Right lobe of liver (tissue), 6 donors: ENCODE measurements around the gene PPP1R3F. TPM values are rescaled to one million over a fixed set of nuclear protein-coding genes. Genes with fewer than 3 reads are reported as not detected.

ENCODE experiments used
- ATAC-seq, 4 donors: fragments of 200-7000 bp; cut with Tn5 transposase; one replicate each; pipeline ENCODE4 v1.9.1; 2020; ENCODE audit warnings: mild to moderate bottlenecking in 4 of 4, moderate library complexity in 4 of 4
- DNase-seq, 3 donors: peaks; one replicate each; pipeline ENCODE4 v3.0.0-alpha.2; 2020
- H3K27ac ChIP-seq, 3 donors: fragments of 200-600 bp; one replicate each; pipeline ENCODE4 v1.8.0; 2022
- H3K27me3 ChIP-seq, 2 donors: fragments of 200-600 bp; one replicate each; pipeline ENCODE4 v1.8.0; 2022
- H3K36me3 ChIP-seq, 4 donors: fragments of 200-600 bp; sonication (generic) in 1 of 4; one replicate each; pipeline versions ENCODE4 v1.5.1 to v1.8.0; 2017 to 2022; ENCODE audit warnings: control low read depth in 1 of 4
- H3K4me1 ChIP-seq, 4 donors: fragments of 200-600 bp; sonication (generic) in 1 of 4; one replicate each; pipeline versions ENCODE4 v1.5.1 to v1.8.0; 2017 to 2022; ENCODE audit warnings: control low read depth in 1 of 4
- H3K4me3 ChIP-seq, 3 donors: fragments of 200-600 bp; one replicate each; pipeline ENCODE4 v1.8.0; 2022
- H3K9me3 ChIP-seq, 4 donors: fragments of 200-600 bp; sonication (generic) in 1 of 4; one replicate each; pipeline versions ENCODE4 v1.5.1 to v1.8.0; 2017 to 2022; ENCODE audit warnings: control low read depth in 1 of 4
- POLR2A ChIP-seq: fragments of 450-650 bp; IDR thresholded peaks from one replicate; pipeline ENCODE4 v1.6.1; 2017; ENCODE audit warnings: antibody characterized with exemption, mild to moderate bottlenecking
- WGBS: methylation state at CpG from one replicate; pipeline ENCODE4 v1.1.6; 2018; ENCODE audit warnings: low coverage, low lambda C conversion rate; ENCODE audit not compliant: insufficient coverage; ENCODE audit errors: missing lambda C conversion rate; 5-methylcytosine and 5-hydroxymethylcytosine counted together
- intact Hi-C, 2 donors: fragments of 100-400 bp; cut with DNase I; formaldehyde crosslinking; loops; one replicate each; pipeline versions ENCODE4 v1.11.2 to v1.14.1; 2022
- total RNA-seq, 6 experiments: library from RNA; depleted of rRNA in 2 of 6; stranded (reverse); fragments of >200 nt in 2 of 6; fragmentation: NEBNext Ultra II Directional in 3 of 6; extraction: Animal tissue kit (Norgen Biotek cat#: 25700) in 3 of 6; gene quantifications; one replicate each; pipeline versions ENCODE4 v1.1.0 to v1.2.4, GENCODE V29; 2016 to 2023
- TF ChIP-seq, protein P1 (sequence below), 4 donors: fragments of 200-600 bp in 3 of 4; fragments of 450-650 bp in 1 of 4; IDR thresholded peaks; one replicate each; pipeline versions ENCODE4 v1.5.1 to v1.8.0; 2016 to 2022; ENCODE audit warnings: antibody characterized with exemption in 4 of 4, mild to moderate bottlenecking in 2 of 4
- donor health status: DM: no; HTN: yes; CAD: no.
- donor health status: DM: no; HTN: no; CAD: no.
- donor health status: DM: no; HTN: no; CAD: no.
- donor health status: DM: no; HTN: yes; CAD: no.
- donor health status: DM: no; HTN: yes; CAD: no.

Gene PPP1R3F
- total RNA-seq, 6 experiments from 2014 or later = 1.6 to 4.0 (median 2.2) TPM

DNA sequence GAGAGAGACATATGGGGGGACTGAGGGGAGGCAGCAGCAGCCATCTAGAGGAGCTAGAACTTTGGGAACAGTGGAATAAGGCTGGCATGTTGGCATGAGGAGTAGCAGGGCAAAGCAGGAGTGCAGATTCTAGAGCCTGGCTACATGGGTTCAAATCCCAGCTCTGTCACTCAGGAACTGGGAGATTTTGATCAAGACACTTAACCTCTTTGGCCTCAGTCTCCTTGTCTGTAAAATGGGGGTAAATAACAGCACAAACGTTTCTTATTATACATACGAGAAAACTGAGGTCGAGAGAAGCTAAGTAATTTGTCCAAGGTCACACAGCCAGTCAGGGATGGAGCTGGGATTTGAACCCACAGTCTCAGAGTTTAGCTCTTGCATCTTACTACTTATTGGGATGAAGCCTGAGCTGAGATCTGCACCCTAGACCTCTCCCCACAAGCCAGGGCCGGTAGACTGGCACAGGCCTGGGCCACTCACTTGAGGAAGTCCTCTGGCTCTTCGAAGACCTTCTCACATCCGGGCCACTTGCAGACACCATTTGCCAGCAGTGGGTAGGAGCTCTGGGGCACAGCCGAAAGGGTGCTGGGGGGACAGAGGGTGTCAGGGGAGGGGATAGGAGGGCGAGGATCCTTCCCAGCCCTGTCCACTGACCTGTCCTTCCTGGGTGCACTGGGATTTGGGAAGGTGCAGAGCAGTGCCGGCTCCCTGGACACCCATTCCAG lies 13.2 kb upstream of the PPP1R3F start:
- no peak overlapping the region for H3K27ac ChIP-seq
- DNase-seq (no peak), ATAC-seq (no peak)
- H3K4me1 ChIP-seq = no peaks in the 10 kb centered on the region
- WGBS = 64% methylated on average over 6 of the region's 9 CpGs
- no peak overlapping the region for H3K4me3 ChIP-seq
- TF ChIP-seq POLR2A = no peak
- TF ChIP-seq, protein P1, sequence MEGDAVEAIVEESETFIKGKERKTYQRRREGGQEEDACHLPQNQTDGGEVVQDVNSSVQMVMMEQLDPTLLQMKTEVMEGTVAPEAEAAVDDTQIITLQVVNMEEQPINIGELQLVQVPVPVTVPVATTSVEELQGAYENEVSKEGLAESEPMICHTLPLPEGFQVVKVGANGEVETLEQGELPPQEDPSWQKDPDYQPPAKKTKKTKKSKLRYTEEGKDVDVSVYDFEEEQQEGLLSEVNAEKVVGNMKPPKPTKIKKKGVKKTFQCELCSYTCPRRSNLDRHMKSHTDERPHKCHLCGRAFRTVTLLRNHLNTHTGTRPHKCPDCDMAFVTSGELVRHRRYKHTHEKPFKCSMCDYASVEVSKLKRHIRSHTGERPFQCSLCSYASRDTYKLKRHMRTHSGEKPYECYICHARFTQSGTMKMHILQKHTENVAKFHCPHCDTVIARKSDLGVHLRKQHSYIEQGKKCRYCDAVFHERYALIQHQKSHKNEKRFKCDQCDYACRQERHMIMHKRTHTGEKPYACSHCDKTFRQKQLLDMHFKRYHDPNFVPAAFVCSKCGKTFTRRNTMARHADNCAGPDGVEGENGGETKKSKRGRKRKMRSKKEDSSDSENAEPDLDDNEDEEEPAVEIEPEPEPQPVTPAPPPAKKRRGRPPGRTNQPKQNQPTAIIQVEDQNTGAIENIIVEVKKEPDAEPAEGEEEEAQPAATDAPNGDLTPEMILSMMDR (IDR thresholded peaks at IDR 0.05) = no peak
- intact Hi-C loops = no loop called here
- H3K36me3 ChIP-seq = no peaks in the 10 kb centered on the region
- no peaks in the 10 kb centered on the region for H3K27me3 ChIP-seq
- H3K9me3 ChIP-seq = no peaks in the 10 kb centered on the region

DNA sequence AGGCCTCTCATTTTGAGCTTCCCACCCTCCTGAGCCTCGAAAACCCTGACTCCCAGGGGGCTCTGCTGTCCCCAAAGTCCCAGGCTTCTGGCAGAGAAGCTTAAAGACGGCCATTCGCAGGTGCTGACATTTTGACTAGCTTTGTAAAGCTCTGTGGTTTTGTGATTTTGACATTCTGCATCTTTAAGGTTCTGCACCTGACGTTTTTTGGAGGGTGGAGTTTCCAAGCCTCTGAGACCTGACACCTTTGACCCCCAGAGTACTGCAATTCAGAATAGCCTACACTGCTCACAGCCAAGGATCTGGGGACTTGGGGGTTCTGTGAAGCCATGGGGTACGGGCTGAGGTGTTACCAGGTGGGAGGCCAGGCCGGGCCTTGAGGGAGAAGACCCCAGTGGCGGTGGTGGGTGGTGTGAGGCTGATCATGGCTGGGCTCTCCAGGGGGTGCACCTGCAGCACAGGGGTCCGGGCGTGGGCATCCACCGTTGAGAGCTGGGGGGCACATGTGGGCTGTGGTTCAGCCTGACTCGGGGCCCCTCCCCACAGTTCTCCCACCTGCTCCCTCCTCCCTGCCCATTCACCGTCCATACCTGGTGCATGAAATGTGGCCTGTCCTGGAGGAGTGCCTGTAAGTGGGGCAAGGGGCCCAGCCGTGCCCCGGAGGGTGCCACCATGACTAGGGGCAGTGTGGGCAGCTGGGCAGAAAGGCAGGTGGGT lies 12.4 kb upstream of the PPP1R3F start:
- H3K27ac ChIP-seq = no peak overlapping the region
- intact Hi-C loops = no loop called here
- H3K27me3 ChIP-seq = no peaks in the 10 kb centered on the region
- H3K9me3 ChIP-seq = no peaks in the 10 kb centered on the region
- H3K4me1 ChIP-seq = no peaks in the 10 kb centered on the region
- H3K4me3 ChIP-seq = no peak overlapping the region
- DNase-seq (no peak), ATAC-seq (no peak)
- no peaks in the 10 kb centered on the region for H3K36me3 ChIP-seq
- WGBS = 17% methylated on average over 1 of the region's 14 CpGs
- TF ChIP-seq POLR2A = no peak
- TF ChIP-seq, protein P1 (IDR thresholded peaks at IDR 0.05) = no peak

DNA sequence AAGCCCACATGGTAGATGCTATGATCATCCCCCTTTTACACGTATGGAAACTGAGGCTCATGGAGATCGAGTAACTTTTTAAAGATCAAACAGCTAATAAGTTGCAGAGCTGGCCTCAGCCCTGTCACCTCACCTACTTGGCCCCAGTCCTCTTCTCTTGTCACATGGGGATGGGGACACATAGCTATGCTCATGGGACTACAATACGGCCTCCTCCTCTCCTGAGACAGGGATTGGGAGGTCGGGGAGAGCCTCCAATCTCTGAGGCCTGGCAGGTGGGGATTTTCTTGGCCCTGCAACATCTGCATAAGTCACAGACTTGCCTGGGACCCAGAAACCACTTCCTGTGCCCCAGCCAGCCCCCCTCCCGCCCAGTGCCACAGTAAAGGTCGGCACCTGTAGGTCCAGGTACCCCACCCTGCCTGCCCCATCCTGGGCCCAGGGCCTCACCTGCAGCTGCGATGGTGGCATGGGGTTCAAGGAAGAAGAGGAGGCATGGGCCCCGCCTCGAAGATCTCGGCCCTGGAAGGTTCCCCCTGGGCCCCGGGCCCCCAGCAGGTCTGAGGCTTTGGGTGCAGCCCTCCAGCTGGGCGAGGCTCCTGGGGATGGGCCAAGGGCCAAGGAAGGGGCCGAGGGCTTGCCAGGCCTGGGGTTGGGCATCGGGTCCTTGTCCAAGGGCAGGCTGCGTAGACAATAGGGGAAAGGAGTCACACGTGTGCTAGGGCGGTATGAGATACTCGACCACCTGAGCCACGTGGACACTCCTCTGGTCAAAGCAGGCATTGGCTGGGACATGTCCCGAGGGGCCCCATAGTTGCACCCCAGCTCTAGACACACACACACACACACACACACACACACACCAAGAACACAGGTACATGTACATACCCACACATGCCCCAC lies 11.5 kb upstream of the PPP1R3F start:
- intact Hi-C loops = no loop called here
- Histone ChIP-seq H3K27me3 (no peaks in the 10 kb centered on the region), H3K4me3 (no peak overlapping the region), H3K4me1 (no peaks in the 10 kb centered on the region), H3K9me3 (no peaks in the 10 kb centered on the region), H3K27ac (no peak overlapping the region), H3K36me3 (no peaks in the 10 kb centered on the region)
- TF ChIP-seq POLR2A = no peak
- TF ChIP-seq, protein P1 (IDR thresholded peaks at IDR 0.05) = no peak
- 42% methylated on average over 4 of the region's 20 CpGs for WGBS
- peak in 2 of 4 donors; percentile 5 to 22 for ATAC-seq
- no peak for DNase-seq

DNA sequence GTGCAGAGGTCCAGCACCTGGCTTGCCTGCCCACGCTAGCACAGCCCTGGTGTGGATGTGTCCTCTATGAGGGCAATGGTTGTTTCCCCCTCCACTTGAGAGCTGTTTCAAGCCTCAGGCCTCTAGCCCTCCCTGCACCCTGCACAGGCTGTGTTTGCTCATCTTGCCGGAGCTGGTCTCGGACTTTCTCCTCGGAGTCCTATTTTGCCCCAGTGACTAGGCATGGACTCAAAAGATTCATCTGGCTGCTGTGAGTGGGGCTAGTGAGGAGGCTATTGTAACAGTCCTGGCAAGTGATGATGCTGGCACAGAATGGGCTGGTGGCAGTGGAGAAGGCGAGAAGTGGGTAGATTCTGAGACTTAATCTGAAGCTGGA lies 10.9 kb upstream of the PPP1R3F start:
- H3K4me1 ChIP-seq = no peaks in the 10 kb centered on the region
- no peak overlapping the region for H3K27ac ChIP-seq
- H3K4me3 ChIP-seq = no peak overlapping the region
- H3K36me3 ChIP-seq = no peaks in the 10 kb centered on the region
- intact Hi-C loops = no loop called here
- no peak for DNase-seq
- TF ChIP-seq, protein P1 (IDR thresholded peaks at IDR 0.05) = no peak
- TF ChIP-seq POLR2A = no peak
- H3K27me3 ChIP-seq = no peaks in the 10 kb centered on the region
- peak in 3 of 4 donors; percentile 31 to 61 (median 58) for ATAC-seq
- H3K9me3 ChIP-seq = no peaks in the 10 kb centered on the region
- 41% methylated on average over 3 of the region's 5 CpGs for WGBS
